ENCODE data around the gene SRMS. TPM values are rescaled to one million over a fixed set of nuclear protein-coding genes. Genes with fewer than 3 reads are reported as not detected.

The SRMS gene
- total and polyA plus RNA-seq, 2 of the 13 experiments (the other 11 are each of a cell fraction or from before 2014, with no cell fraction given): not detected

GRCh38 chr20:63544241-63544957 is 3.1 kb downstream of the SRMS start (continued):
- TF ChIP-seq KDM5B (CRISPR knock-in tag; IDR thresholded peaks at IDR 0.05; ENCODE audit: borderline replicate concordance) (no peak), THAP9 (CRISPR knock-in tag; IDR thresholded peaks at IDR 0.05; ENCODE audit: borderline replicate concordance) (0 out of 2 replicates have a peak, but pooled peaks have one; percentile 21), HOXD1 (CRISPR knock-in tag; IDR thresholded peaks at IDR 0.05) (no peak), RXRA (CRISPR knock-in tag; IDR thresholded peaks at IDR 0.05) (peak; percentile 86), HNF1B (CRISPR knock-in tag; IDR thresholded peaks at IDR 0.05) (peak; percentile 46; the same call in 1 of the 2 replicates), NFKB2 (CRISPR knock-in tag; IDR thresholded peaks at IDR 0.05; ENCODE audit: borderline replicate concordance) (no peak; the same call in 1 of the 2 replicates), ZBTB40 (IDR thresholded peaks at IDR 0.05) (no peak), ZBTB40 (CRISPR knock-in tag; IDR thresholded peaks at IDR 0.05) (0 out of 2 replicates have a peak, but pooled peaks have one; percentile 25)
